Measurements from ENCODE around the gene CHMP2A.
A peak's percentile ranks its signal among the peaks of the same experiment; 100 is the strongest.

The CHMP2A gene

GRCh38 chr19:58551123-58551497, 3.8 kb downstream of the CHMP2A start:
- DNase-seq (ENCODE audit: low read depth): no peak
- TF ChIP-seq CTCF (conservative IDR thresholded peaks at IDR 0.05; ENCODE audit: low read depth, low read length): no peak

GRCh38 chr19:58550362-58551122, 4.4 kb downstream of the CHMP2A start:
- no peak for TF ChIP-seq CTCF (conservative IDR thresholded peaks at IDR 0.05; ENCODE audit: low read depth, low read length)
- H3K4me3 ChIP-seq (ENCODE audit: low read length): no peak overlapping the region
- DNase-seq (ENCODE audit: low read depth): no peak

More at GRCh38 chr19:58551123-58551497, 3.8 kb downstream of the CHMP2A start:
- no peak overlapping the region for H3K4me3 ChIP-seq (ENCODE audit: low read length)

- TF ChIP-seq CTCF (conservative IDR thresholded peaks at IDR 0.05; ENCODE audit: low read depth, low read length): no peak
- no peak overlapping the region for H3K4me3 ChIP-seq (ENCODE audit: low read length)
- DNase-seq (ENCODE audit: low read depth): no peak
These were observed 5.1 kb downstream of the CHMP2A start for GRCh38 chr19:58549664-58550361.

- no peak for DNase-seq (ENCODE audit: low read depth)
- no peak overlapping the region for H3K4me3 ChIP-seq (ENCODE audit: low read length)
- no peak for TF ChIP-seq CTCF (conservative IDR thresholded peaks at IDR 0.05; ENCODE audit: low read depth, low read length)
These were observed 5.8 kb downstream of the CHMP2A start for GRCh38 chr19:58548859-58549663.

GRCh38 chr19:58547323-58548312, 7.3 kb downstream of the CHMP2A start:
- TF ChIP-seq CTCF (conservative IDR thresholded peaks at IDR 0.05; ENCODE audit: low read depth, low read length): no peak
- no peak overlapping the region for H3K4me3 ChIP-seq (ENCODE audit: low read length)
- DNase-seq (ENCODE audit: low read depth): no peak

GRCh38 chr19:58546019-58546530, 8.8 kb downstream of the CHMP2A start:
- DNase-seq (ENCODE audit: low read depth): no peak
- TF ChIP-seq CTCF (conservative IDR thresholded peaks at IDR 0.05; ENCODE audit: low read depth, low read length): no peak
- H3K4me3 ChIP-seq (ENCODE audit: low read length): peak overlapping the region; percentile 95
